ENCODE data around the gene YEATS2.
"Not testable (repeated sequence)": the region's sequence is repeated elsewhere in the genome, so short reads cannot be mapped to it uniquely, and the experiment has no call there.

Gene YEATS2

DNA sequence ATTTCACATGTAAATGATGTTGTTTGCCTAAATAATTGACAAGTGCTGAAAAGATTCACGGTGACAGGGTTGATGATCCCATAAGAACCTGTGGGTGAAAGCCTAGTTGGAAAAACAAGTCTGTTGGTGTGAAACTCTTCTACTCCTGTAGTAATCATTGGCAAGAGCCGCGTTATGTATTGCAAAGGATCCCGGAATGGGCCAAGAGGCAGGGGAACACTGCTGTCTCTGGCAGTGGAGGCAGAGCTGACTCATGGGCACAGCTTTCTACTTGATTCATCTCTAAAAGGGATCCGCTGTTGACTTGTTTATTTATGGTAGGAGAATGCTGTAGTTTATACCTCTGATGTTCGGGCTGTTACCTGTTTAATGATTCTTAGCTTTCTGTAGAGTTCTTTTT lies 64.7 kb downstream of the YEATS2 start:
- Histone ChIP-seq H3K4me1 (ENCODE audit: control insufficient read depth, low read depth, low read length) (no peaks in the 10 kb centered on the region), H3K9me3 (ENCODE audit: control insufficient read depth, low read depth, low read length) (no peaks in the 10 kb centered on the region), H3K9ac (ENCODE audit: low read length) (no peak overlapping the region), H3K4me3 (ENCODE audit: low read length) (no peak overlapping the region), H3K36me3 (ENCODE audit: control insufficient read depth, low read depth, low read length) (peaks cover 53% of the 10 kb centered on the region), H3K27me3 (ENCODE audit: control insufficient read depth, insufficient read depth, low read length) (no peaks in the 10 kb centered on the region), H3K27ac (ENCODE audit: low read length) (no peak overlapping the region)

DNA sequence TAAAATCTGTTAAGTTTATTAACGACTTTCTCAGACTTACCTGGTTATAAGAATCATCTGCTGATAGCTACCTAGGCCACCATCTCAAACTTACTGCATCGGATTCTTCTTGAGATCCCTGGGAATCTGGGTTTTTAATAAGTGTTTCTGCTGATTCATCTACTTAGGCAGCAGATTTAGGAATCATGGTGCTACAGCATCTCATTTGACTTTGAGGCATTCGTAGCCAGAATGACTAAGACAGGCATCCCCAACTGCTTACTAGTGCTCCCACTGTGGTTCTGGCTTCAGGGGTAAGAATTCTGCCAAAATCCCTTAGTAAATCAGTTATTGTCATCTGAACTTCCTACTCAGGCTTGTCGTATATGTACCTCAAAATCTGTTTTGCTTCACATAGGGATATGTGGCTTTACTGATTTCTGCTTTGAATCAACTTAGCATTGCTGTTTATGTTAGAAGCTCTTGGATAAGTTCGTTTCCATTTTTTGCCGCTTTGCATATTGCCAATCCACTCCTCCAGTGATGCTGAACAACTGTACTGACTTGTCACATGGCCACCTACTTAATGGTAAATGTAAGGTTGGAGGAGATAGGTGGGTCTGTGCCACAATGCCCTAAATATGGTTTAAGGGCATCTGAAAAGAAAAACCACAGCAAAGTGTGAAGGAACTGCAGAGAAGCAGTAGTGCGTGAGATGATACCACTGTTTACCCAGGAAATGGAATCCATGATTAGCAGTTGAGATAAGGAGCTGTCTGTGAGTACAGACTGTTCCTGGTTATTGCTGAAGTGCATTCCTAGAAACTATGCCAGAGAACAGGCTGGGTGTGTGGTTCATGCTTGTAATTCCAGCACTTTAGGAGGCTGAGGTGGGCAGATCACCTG lies 67.5 kb downstream of the YEATS2 start:
- Histone ChIP-seq H3K36me3 (ENCODE audit: control insufficient read depth, low read depth, low read length) (peaks cover 44% of the 10 kb centered on the region), H3K27me3 (ENCODE audit: control insufficient read depth, insufficient read depth, low read length) (no peaks in the 10 kb centered on the region), H3K9ac (ENCODE audit: low read length) (no peak overlapping the region), H3K4me1 (ENCODE audit: control insufficient read depth, low read depth, low read length) (no peaks in the 10 kb centered on the region), H3K9me3 (ENCODE audit: control insufficient read depth, low read depth, low read length) (no peaks in the 10 kb centered on the region), H3K27ac (ENCODE audit: low read length) (no peak overlapping the region), H3K4me3 (ENCODE audit: low read length) (no peak overlapping the region)

DNA sequence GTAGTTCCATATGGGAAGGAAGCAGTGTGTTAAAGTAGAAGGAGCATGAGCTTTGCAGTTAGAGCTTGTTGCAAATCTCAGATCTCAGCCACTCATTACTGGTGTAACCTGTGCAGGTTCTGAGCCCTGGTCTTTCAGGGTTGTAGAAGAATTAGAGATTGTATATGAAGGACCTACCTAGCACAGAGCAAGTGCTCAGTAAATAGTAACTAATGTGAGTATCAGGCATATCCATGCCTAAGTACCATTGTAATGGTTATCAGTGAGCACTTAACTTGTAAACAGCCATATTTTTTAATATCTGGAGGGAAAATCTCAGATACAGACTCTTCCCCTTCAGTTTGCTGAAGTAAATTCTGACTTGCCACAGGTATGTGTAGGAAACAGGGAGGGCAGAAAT lies 68.5 kb downstream of the YEATS2 start:
- H3K9ac ChIP-seq (ENCODE audit: low read length) = no peak overlapping the region
- peaks cover 40% of the 10 kb centered on the region for H3K36me3 ChIP-seq (ENCODE audit: control insufficient read depth, low read depth, low read length)
- no peak overlapping the region for H3K27ac ChIP-seq (ENCODE audit: low read length)
- H3K4me3 ChIP-seq (ENCODE audit: low read length) = no peak overlapping the region
- no peaks in the 10 kb centered on the region for H3K9me3 ChIP-seq (ENCODE audit: control insufficient read depth, low read depth, low read length)
- H3K27me3 ChIP-seq (ENCODE audit: control insufficient read depth, insufficient read depth, low read length) = no peaks in the 10 kb centered on the region
- H3K4me1 ChIP-seq (ENCODE audit: control insufficient read depth, low read depth, low read length) = no peaks in the 10 kb centered on the region

DNA sequence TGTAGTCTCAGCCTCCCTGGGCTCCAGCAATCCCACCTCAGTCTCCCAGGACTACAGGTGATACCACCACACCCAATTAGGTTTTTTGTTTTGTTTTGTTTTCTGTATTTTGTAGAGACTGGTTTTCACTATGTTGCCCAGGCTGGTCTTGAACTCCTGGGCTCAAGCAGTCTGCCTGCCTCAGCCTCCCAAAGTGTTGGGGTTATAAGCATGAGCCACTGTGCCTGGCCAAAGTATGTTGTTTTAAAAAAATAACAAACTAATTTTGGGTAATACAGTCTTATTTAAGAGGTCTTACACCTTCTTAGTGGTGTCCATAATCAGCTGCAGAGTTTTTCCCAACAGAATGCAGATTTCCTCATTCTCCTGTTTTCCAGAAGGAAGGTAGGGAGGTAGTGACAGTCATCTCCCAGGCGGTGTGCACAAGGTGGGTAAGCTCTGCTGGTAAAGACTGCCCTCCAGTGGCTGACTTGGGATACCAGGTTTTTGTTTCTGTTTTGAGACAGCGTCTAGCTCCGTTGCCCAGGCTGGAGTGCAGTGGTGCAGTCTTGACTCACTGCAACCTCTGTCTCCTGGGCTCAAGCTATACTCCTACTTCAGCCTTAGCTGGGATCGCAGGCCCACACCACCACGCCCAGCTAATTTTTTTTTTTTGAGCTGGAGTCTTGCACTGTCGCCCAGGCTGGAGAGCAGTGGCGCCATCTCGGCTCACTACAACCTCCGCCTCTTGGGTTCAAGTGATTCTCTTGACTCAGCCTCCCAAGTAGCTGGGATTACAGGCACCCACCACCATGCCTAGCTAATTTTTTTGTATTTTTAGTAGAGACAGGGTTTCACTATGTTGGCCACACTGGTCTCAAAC lies 69.4 kb downstream of the YEATS2 start:
- Histone ChIP-seq H3K4me3 (ENCODE audit: low read length) (no peak overlapping the region), H3K4me1 (ENCODE audit: control insufficient read depth, low read depth, low read length) (no peaks in the 10 kb centered on the region), H3K36me3 (ENCODE audit: control insufficient read depth, low read depth, low read length) (peaks cover 32% of the 10 kb centered on the region), H3K27ac (ENCODE audit: low read length) (no peak overlapping the region), H3K27me3 (ENCODE audit: control insufficient read depth, insufficient read depth, low read length) (no peaks in the 10 kb centered on the region), H3K9me3 (ENCODE audit: control insufficient read depth, low read depth, low read length) (no peaks in the 10 kb centered on the region), H3K9ac (ENCODE audit: low read length) (no peak overlapping the region)

DNA sequence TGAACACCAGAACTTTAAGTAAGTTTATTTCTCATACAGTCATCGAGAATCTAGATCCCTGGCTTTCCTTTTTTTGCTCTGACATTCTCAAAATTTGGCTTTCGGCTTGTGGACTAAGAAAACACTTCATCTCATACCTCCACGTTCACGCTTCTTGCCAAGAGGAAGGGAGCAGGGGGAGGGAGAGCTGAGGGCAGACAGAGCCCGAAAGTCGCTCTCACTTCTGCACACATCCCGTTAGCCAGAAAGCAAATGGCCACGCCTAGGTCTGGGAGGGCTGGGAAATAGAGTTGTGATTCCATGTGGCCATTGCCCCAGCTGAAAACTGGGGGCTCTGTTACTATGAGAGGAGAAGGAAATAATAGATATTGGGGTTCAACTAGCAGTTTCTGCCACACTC lies 70.5 kb downstream of the YEATS2 start:
- Histone ChIP-seq H3K27me3 (ENCODE audit: control insufficient read depth, insufficient read depth, low read length) (no peaks in the 10 kb centered on the region), H3K36me3 (ENCODE audit: control insufficient read depth, low read depth, low read length) (peaks cover 33% of the 10 kb centered on the region), H3K4me1 (ENCODE audit: control insufficient read depth, low read depth, low read length) (no peaks in the 10 kb centered on the region), H3K27ac (ENCODE audit: low read length) (no peak overlapping the region), H3K9me3 (ENCODE audit: control insufficient read depth, low read depth, low read length) (no peaks in the 10 kb centered on the region), H3K4me3 (ENCODE audit: low read length) (no peak overlapping the region), H3K9ac (ENCODE audit: low read length) (no peak overlapping the region)

DNA sequence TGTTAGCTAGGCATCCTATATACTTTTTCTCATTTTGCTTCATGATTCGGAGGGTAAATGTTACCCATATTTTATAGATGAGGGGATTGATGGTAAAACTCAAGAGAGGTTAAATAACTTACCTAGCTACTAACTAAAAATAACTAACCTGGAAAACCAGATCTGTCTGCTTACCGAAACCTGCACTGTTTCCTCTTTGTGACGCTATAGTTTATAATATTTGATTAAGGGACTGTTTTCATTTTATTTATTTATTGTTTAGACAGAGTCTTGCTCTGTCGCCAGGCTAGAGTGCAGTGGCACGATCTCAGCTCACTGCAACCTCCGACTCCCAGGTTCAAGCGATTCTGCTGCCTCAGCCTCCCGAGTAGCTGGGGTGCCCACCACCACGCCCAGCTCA lies 71.9 kb downstream of the YEATS2 start:
- H3K4me1 ChIP-seq (ENCODE audit: control insufficient read depth, low read depth, low read length) = no peaks in the 10 kb centered on the region
- no peaks in the 10 kb centered on the region for H3K27me3 ChIP-seq (ENCODE audit: control insufficient read depth, insufficient read depth, low read length)
- H3K9me3 ChIP-seq (ENCODE audit: control insufficient read depth, low read depth, low read length) = no peaks in the 10 kb centered on the region
- H3K36me3 ChIP-seq (ENCODE audit: control insufficient read depth, low read depth, low read length) = peaks cover 37% of the 10 kb centered on the region
- no peak overlapping the region for H3K27ac ChIP-seq (ENCODE audit: low read length)
- H3K4me3 ChIP-seq (ENCODE audit: low read length) = no peak overlapping the region
- H3K9ac ChIP-seq (ENCODE audit: low read length) = no peak overlapping the region

DNA sequence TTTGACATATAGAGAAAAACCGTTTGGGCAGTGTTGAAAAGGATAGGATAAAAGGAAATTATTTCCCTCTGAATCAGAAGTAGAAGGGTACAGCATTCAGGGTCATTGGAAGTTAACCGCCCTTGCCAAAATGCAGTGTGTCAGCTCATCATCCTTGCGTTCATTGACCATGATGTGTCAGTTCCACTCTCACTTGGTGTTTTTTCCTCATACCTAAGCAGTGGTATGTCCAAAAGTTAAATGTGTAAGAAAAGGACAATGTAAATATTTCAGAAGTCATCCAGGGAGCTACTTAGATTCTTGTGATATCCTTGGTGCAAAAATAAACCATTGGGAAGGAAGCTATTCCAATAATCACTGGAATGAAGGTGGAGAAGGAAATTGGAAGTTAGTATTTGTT lies 77.0 kb downstream of the YEATS2 start:
- H3K27me3 ChIP-seq (ENCODE audit: control insufficient read depth, insufficient read depth, low read length) = no peaks in the 10 kb centered on the region
- no peak overlapping the region for H3K9ac ChIP-seq (ENCODE audit: low read length)
- H3K4me1 ChIP-seq (ENCODE audit: control insufficient read depth, low read depth, low read length) = no peaks in the 10 kb centered on the region
- no peaks in the 10 kb centered on the region for H3K9me3 ChIP-seq (ENCODE audit: control insufficient read depth, low read depth, low read length)
- H3K36me3 ChIP-seq (ENCODE audit: control insufficient read depth, low read depth, low read length) = peaks cover 68% of the 10 kb centered on the region
- no peak overlapping the region for H3K4me3 ChIP-seq (ENCODE audit: low read length)
- no peak overlapping the region for H3K27ac ChIP-seq (ENCODE audit: low read length)

DNA sequence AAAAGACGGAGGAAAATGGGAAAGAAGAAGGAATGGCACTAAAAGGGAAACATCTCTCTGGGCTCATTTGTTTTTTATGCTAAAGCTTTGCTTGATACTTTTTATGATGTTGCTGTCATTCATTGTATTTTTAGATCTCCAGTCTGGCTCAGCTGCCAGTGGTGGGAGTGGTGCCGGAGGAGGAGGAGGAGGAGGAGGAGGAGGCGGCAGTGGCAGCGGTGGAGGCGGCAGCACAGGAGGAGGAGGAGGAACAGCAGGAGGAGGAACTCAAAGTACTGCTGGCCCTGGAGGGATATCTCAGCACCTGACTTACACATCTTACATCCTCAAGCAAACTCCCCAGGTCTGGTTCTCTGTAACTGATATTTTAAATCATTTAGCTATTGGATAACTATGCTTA lies 78.2 kb downstream of the YEATS2 start:
- no peaks in the 10 kb centered on the region for H3K4me1 ChIP-seq (ENCODE audit: control insufficient read depth, low read depth, low read length)
- peaks cover 77% of the 10 kb centered on the region for H3K36me3 ChIP-seq (ENCODE audit: control insufficient read depth, low read depth, low read length)
- no peaks in the 10 kb centered on the region for H3K27me3 ChIP-seq (ENCODE audit: control insufficient read depth, insufficient read depth, low read length)
- no peak overlapping the region for H3K9ac ChIP-seq (ENCODE audit: low read length)
- no peak overlapping the region for H3K27ac ChIP-seq (ENCODE audit: low read length)
- no peaks in the 10 kb centered on the region for H3K9me3 ChIP-seq (ENCODE audit: control insufficient read depth, low read depth, low read length)
- no peak overlapping the region for H3K4me3 ChIP-seq (ENCODE audit: low read length)

DNA sequence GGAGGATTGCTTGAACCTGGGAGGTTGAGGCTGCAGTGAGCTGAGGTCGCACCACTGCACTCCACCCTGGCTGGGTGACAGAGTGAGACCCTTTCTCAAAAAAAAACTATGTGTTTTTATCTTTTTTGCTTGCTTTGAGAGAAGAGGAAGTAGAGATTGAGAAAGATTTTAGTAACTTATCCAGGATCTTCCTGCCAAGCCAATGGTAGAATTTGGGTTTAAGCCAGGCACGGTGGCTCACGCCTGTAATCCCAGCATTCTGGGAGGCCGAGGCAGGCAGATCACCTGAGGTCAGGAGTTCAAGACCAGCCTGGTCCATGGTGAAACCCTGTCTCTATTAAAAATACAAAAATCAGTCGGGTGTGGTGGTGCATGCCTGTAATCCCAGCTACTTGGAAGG lies 78.9 kb downstream of the YEATS2 start:
- H3K4me1 ChIP-seq (ENCODE audit: control insufficient read depth, low read depth, low read length); H3K27ac ChIP-seq (ENCODE audit: low read length); H3K9me3 ChIP-seq (ENCODE audit: control insufficient read depth, low read depth, low read length); H3K9ac ChIP-seq (ENCODE audit: low read length); H3K27me3 ChIP-seq (ENCODE audit: control insufficient read depth, insufficient read depth, low read length); H3K4me3 ChIP-seq (ENCODE audit: low read length): not testable (repeated sequence)
- H3K36me3 ChIP-seq (ENCODE audit: control insufficient read depth, low read depth, low read length) = peaks cover 83% of the 10 kb centered on the region

DNA sequence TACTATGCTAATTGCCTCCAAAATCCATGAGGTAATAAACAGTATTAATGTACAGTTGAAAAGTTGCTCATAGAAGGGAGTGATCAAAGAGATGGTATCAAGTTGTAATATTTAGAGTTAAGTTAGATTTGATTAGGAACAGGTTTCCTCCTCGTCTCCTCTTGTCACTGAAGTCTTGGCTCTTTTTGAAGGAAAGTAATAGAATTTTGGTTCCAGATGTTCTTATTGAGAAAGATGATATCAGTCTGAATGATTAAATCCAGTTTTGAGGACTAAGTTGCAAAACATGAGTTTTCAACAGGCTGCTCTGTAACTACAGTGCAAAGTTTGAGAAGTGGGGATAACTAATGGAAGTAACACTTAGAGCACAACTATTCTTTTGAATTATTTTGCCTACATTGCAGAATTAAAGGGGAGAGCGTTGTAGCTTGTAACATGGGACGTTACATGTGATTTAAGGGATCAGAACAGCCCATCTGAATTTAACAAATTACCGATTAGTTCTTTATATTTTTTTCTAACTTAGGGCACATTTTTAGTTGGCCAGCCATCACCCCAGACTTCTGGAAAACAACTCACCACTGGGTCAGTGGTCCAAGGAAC lies 79.5 kb downstream of the YEATS2 start:
- Histone ChIP-seq H3K9me3 (ENCODE audit: control insufficient read depth, low read depth, low read length) (no peaks in the 10 kb centered on the region), H3K9ac (ENCODE audit: low read length) (no peak overlapping the region), H3K27ac (ENCODE audit: low read length) (no peak overlapping the region), H3K36me3 (ENCODE audit: control insufficient read depth, low read depth, low read length) (peaks cover 85% of the 10 kb centered on the region), H3K27me3 (ENCODE audit: control insufficient read depth, insufficient read depth, low read length) (no peaks in the 10 kb centered on the region), H3K4me1 (ENCODE audit: control insufficient read depth, low read depth, low read length) (no peaks in the 10 kb centered on the region), H3K4me3 (ENCODE audit: low read length) (no peak overlapping the region)

DNA sequence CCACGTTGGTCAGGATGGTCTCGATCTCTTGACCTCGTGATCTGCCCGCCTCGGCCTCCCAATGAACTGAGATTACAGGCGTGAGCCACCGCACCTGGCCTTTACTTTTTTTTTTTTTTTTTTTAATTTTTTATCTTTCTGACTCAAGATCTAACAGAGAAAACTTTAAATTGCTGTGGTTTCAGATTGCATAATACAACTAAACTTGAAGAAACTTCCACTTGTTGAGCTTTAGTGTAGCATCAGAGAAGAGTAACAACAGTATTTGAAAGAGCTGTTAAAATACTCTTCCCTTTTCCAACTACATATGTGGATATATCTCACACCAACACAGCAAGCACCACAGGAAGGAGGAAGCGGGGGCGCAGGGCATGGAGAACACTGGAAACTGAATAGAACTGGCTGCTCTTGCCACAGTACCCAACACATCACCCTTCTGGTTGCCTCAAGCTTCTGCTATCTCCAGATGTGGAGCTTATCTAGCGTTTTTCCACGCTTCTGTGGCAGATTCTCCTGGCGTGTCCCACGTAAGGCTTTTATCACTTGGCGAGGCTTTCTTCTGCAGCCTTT lies 82.4 kb downstream of the YEATS2 start:
- Histone ChIP-seq H3K9ac (ENCODE audit: low read length) (no peak overlapping the region), H3K9me3 (ENCODE audit: control insufficient read depth, low read depth, low read length) (no peaks in the 10 kb centered on the region), H3K4me3 (ENCODE audit: low read length) (no peak overlapping the region), H3K36me3 (ENCODE audit: control insufficient read depth, low read depth, low read length) (peaks cover 79% of the 10 kb centered on the region), H3K27ac (ENCODE audit: low read length) (no peak overlapping the region), H3K27me3 (ENCODE audit: control insufficient read depth, insufficient read depth, low read length) (no peaks in the 10 kb centered on the region), H3K4me1 (ENCODE audit: control insufficient read depth, low read depth, low read length) (no peaks in the 10 kb centered on the region)

All from iPS-18a (cell line).